Measurements from ENCODE around the gene TEAD1.

The TEAD1 gene

DNA sequence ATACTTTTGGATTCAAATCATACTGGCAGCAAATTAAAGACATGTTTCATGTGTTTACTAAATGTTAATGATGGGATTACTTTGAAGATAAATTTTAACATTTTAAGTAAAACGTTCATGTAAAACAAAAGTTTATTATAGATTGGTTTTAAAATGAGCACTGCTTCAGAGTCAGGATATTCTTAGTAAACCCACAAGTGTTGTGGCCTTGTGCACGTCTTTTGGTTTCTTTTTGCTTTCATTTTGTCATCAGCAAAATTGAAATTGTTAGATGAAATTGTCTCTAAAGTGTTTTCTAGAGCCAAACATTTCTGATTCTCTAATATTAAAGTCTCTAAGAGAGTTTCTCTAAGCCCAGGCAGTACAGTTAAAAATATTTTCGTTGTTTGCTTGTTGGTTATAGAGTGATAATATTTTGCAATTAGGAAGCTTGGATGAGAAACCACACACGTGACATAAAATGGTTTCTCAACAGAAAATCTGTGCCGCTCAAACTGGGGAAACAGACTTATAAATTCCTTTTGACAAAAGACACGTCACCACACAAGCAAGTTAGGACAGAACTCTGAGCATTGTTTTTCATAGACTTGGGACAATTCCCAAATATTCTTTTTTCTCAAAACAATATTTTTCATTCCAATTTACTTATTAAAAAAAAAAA lies 164.4 kb downstream of the TEAD1 start:
- Histone ChIP-seq H3K9me2 (replicated peaks; ENCODE audit: insufficient read depth, low read length) (no peaks in the 10 kb centered on the region), H3K79me2 (ENCODE audit: low read length) (peaks cover 80% of the 10 kb centered on the region), H4K20me1 (ENCODE audit: insufficient read depth, low read length) (no peaks in the 10 kb centered on the region), H3K27me3 (replicated peaks; ENCODE audit: insufficient read depth, low read length) (no peaks in the 10 kb centered on the region), H3K9me3 (replicated peaks; ENCODE audit: insufficient read depth, low read length) (no peaks in the 10 kb centered on the region), H3K4me2 (ENCODE audit: low read depth, low read length) (peak overlapping the region; percentile 53), H3K4me3 (ENCODE audit: low read length) (peak overlapping the region; percentile 7; the same call in 1 of the 2 replicates), H3K9ac (ENCODE audit: low read length) (peak overlapping the region; percentile 0; the same call in 1 of the 2 replicates), H3K4me1 (ENCODE audit: low read length) (no peaks in the 10 kb centered on the region), H3K27ac (ENCODE audit: low read length) (peak overlapping the region; percentile 7; the same call in 1 of the 2 replicates), H3F3A (ENCODE audit: insufficient read depth, low read length) (no peaks in the 10 kb centered on the region), H3K36me3 (replicated peaks; ENCODE audit: insufficient read depth, low read length) (no peaks in the 10 kb centered on the region), H2AFZ (ENCODE audit: low read length) (no peak overlapping the region)
- DNase-seq = peak; percentile 53
- TF ChIP-seq, protein P1, sequence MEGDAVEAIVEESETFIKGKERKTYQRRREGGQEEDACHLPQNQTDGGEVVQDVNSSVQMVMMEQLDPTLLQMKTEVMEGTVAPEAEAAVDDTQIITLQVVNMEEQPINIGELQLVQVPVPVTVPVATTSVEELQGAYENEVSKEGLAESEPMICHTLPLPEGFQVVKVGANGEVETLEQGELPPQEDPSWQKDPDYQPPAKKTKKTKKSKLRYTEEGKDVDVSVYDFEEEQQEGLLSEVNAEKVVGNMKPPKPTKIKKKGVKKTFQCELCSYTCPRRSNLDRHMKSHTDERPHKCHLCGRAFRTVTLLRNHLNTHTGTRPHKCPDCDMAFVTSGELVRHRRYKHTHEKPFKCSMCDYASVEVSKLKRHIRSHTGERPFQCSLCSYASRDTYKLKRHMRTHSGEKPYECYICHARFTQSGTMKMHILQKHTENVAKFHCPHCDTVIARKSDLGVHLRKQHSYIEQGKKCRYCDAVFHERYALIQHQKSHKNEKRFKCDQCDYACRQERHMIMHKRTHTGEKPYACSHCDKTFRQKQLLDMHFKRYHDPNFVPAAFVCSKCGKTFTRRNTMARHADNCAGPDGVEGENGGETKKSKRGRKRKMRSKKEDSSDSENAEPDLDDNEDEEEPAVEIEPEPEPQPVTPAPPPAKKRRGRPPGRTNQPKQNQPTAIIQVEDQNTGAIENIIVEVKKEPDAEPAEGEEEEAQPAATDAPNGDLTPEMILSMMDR (IDR thresholded peaks at IDR 0.05; ENCODE audit: low read length) = no peak
- no peak for TF ChIP-seq EZH2phosphoT487 (IDR thresholded peaks at IDR 0.05; ENCODE audit: low read length)
- no peak for TF ChIP-seq EZH2 (optimal IDR thresholded peaks at IDR 0.05; ENCODE audit: low read depth, low read length)

DNA sequence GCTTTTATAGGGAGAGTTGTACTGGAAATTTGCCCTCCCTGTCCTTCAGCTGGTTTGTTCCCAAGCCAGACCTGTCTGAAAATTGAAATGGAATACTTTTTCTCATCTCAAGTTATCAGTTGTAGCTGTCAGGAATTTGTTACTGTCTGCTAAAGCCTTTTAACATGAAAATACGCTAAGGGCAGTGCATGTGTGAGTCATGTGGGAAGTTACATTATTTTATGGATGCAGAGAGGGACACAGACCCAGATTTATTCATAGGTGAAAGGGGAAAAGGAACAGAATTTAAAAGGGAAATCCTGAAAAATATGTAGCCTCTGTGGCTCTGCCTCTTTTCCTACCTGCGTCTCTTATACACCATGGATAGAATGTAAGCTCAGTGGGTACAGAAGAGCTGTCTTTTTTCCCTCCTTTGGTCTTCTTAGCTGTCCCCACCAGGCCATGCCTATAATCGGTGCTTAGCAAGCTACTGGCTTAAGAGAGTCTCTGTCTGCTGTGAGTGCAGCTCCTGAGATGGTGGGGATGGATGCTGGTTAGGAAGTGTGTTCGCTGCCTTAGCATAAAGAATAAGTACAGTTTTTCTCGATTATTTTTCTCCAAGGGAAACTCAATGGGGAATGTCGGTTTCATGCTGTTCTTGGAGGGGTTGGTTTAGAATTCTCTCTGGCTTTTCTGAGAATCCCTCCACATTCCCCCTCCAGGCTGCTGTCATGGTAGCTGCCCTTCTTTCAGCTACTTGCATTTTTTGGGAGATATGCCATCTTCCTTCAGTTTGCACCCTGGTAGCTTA lies 166.8 kb downstream of the TEAD1 start:
- TF ChIP-seq EZH2phosphoT487 (IDR thresholded peaks at IDR 0.05; ENCODE audit: low read length) (no peak), EZH2 (optimal IDR thresholded peaks at IDR 0.05; ENCODE audit: low read depth, low read length) (no peak)
- TF ChIP-seq, protein P1 (IDR thresholded peaks at IDR 0.05; ENCODE audit: low read length) = no peak
- Histone ChIP-seq H3K9ac (ENCODE audit: low read length) (no peak overlapping the region), H3K4me2 (ENCODE audit: low read depth, low read length) (no peak overlapping the region), H3F3A (ENCODE audit: insufficient read depth, low read length) (no peaks in the 10 kb centered on the region), H2AFZ (ENCODE audit: low read length) (no peak overlapping the region), H3K9me2 (replicated peaks; ENCODE audit: insufficient read depth, low read length) (no peaks in the 10 kb centered on the region), H3K9me3 (replicated peaks; ENCODE audit: insufficient read depth, low read length) (no peaks in the 10 kb centered on the region), H3K79me2 (ENCODE audit: low read length) (peaks cover 78% of the 10 kb centered on the region), H3K4me3 (ENCODE audit: low read length) (no peak overlapping the region), H3K36me3 (replicated peaks; ENCODE audit: insufficient read depth, low read length) (no peaks in the 10 kb centered on the region), H4K20me1 (ENCODE audit: insufficient read depth, low read length) (no peaks in the 10 kb centered on the region), H3K27me3 (replicated peaks; ENCODE audit: insufficient read depth, low read length) (no peaks in the 10 kb centered on the region), H3K27ac (ENCODE audit: low read length) (no peak overlapping the region), H3K4me1 (ENCODE audit: low read length) (peaks cover 8% of the 10 kb centered on the region)
- no peak for DNase-seq

- H3K9me3 ChIP-seq (replicated peaks; ENCODE audit: insufficient read depth, low read length) = no peaks in the 10 kb centered on the region
- TF ChIP-seq, protein P1 (IDR thresholded peaks at IDR 0.05; ENCODE audit: low read length) = no peak
- TF ChIP-seq EZH2 (optimal IDR thresholded peaks at IDR 0.05; ENCODE audit: low read depth, low read length) (no peak), EZH2phosphoT487 (IDR thresholded peaks at IDR 0.05; ENCODE audit: low read length) (no peak)
- no peak overlapping the region for H3K4me2 ChIP-seq (ENCODE audit: low read depth, low read length)
- H3K4me3 ChIP-seq (ENCODE audit: low read length) = no peak overlapping the region
- H3K27ac ChIP-seq (ENCODE audit: low read length) = no peak overlapping the region
- H3K4me1 ChIP-seq (ENCODE audit: low read length) = peaks cover 18% of the 10 kb centered on the region
- no peak overlapping the region for H2AFZ ChIP-seq (ENCODE audit: low read length)
- no peaks in the 10 kb centered on the region for H4K20me1 ChIP-seq (ENCODE audit: insufficient read depth, low read length)
- H3K36me3 ChIP-seq (replicated peaks; ENCODE audit: insufficient read depth, low read length) = no peaks in the 10 kb centered on the region
- H3K27me3 ChIP-seq (replicated peaks; ENCODE audit: insufficient read depth, low read length) = no peaks in the 10 kb centered on the region
- no peak for DNase-seq
- H3K9me2 ChIP-seq (replicated peaks; ENCODE audit: insufficient read depth, low read length) = no peaks in the 10 kb centered on the region
- no peak overlapping the region for H3K9ac ChIP-seq (ENCODE audit: low read length)
- no peaks in the 10 kb centered on the region for H3F3A ChIP-seq (ENCODE audit: insufficient read depth, low read length)
- H3K79me2 ChIP-seq (ENCODE audit: low read length) = peaks cover 79% of the 10 kb centered on the region
Observed at GRCh38 chr11:12841946-12842630, 167.9 kb downstream of the TEAD1 start.
